Ecto neural progenitor cell (in vitro differentiated cells): Measurements from ENCODE around the gene RARG.
"Not testable (repeated sequence)": the region's sequence is repeated elsewhere in the genome, so short reads cannot be mapped to it uniquely, and the experiment has no call there.

Experiments used
- DNase-seq: peaks from one replicate; pipeline ENCODE4 v3.0.0-alpha.2; 2018; ENCODE audit warnings: low spot score

The RARG gene

DNA sequence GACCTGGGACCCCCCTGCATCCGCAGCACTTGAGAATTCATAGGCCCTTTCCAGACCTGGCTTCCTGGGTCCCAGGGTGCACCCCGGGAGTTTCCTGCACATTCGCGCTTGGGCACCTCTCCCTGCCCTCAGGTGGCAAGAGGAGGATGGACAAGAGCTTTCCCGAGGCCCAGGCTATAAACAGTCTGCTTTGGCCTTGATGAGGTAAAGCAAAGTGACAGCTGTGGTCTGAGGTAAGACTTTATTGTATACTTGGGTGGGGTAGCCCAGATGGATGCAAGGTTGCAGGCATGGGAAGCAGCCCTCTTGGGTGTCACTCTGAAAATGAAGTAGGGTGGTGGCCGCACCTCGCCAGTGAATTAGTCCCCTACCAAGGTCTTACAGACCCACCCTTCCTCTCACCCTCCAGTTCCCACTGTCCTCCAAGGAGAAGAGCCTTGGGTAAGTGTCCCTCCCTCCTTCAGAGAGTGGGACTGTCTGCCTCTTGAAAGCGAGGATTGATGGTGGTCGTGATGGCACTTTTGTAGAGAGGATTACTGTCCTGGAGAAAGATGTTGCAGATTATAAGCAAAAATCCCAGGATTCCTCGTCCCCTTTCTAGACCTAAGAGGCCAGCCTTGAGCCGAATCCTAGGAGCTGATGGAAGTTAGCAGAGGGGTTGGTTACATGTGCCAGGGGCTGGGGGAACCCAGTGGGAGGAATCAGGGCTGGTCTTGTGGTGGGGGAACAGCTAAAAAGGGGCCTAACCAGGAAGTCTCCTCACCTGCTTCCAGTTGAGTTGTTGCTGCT is 40.7 kb downstream of the RARG start:
- no peak for DNase-seq

GRCh38 chr12:53190108-53190729 is 41.8 kb downstream of the RARG start:
- peak; percentile 73 for DNase-seq

DNA sequence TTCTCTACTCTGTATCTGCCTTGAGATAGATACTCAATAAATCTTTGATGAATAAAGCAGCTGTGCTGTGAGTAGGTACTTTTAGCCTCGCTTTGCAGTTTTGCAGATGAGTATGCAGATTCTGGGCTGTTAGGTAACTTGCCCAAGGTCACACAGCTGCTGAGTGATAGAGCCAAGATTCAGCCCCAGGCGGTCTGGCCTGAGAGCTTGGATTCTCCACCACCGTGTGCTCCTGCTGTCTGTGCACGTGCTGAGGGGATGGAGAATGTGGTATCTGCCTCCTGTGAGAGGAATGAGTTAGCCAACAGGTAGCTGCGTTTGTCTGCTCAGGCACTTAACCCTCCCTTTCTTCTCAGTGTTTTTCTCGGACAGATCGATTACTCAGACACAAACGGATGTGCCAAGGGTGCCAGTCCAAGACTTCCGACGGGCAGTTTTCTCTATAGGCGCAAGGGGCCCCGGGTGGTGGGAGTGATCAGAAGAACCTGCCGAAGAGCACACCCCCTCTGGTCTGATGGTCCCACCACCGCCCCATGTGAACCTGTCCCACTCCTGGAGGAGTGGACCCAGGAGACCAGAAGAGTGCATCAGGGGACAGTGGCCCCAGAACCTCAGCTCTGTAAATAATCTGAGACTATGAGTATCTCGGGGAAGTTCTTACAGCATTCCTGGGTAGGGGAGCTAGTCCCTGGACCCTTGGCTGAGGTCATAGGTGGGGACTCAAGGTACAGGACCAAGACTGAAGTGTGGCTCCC is 44.7 kb downstream of the RARG start:
- no peak for DNase-seq

DNA sequence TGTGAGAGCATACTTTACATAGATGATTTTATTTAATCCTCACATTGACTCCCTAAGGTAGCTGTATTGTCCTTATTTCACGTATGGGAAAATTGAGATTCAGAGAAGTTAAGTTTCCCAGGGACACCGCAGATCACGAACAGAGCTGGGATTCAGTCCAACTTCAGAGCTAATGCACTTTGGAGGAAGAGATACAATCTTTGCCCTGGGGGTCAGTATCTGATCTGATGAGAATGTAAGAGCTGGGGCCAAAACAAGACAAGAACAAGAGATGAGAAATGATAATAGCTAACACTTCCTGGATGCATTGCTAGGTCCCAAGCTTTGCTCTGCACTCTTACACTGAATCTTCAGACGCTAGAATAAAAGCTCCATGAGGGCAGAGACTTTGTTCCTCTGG is 45.3 kb downstream of the RARG start:
- DNase-seq, result no peak

DNA sequence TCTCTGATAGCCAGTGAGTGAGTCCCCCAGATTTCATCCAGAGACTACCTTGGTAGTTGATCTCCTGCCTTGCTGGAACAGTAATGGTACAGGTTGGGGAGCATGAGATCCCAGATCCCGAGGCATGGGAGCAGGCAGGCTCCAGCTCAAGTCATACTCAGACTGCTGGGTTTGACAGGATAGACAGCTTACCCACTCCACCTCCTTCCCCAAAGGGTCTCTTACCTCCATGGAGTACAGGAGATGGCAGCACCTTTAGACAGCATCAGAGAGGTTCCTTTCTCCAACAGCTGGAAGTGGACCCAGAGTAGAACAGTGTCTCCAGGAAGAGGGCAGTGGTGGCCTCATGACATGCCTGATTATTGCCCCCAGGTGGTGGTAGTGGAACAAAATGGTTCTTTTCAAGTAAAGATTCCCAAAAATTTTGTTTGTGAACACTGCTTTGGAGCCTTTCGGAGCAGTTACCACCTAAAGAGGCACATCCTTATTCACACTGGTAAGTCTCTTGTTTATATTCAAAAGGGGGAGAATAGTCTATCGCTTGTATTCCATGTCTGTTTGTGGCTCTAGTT is 46.3 kb downstream of the RARG start:
- no peak for DNase-seq

GRCh38 chr12:53184828-53185227 is 47.2 kb downstream of the RARG start:
- DNase-seq, result no peak

DNA sequence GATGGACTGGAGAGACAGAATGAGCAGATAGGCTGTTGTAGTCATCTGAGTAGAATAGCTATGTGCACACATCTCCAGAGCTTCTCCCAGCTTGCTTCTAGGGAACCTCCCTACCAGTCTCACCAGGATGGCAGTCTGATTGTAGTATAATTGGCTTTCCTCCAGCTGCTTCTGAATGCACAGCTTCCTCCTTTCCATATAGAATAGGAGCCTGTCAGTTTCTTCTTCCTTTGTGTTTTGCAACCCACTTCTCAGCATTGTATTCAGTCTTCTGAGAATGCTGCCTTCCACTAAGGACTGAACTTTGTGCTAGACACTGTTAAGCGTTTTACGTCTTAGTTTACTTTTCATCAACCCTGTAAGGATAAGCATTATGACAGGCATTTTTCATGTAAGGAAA is 49.1 kb downstream of the RARG start:
- no peak for DNase-seq

- DNase-seq, result no peak
These were observed 50.1 kb downstream of the RARG start for GRCh38 chr12:53181935-53182334.

- DNase-seq, result peak; percentile 93
These were observed 50.9 kb downstream of the RARG start for GRCh38 chr12:53180931-53181645.

GRCh38 chr12:53180220-53180930 is 51.6 kb downstream of the RARG start, which contains the start of the genes CSAD and ZNF740:
TSS of gene CSAD (minus strand) at chr12:53180925. CDS start at chr12:53173470, 7,455 bp downstream.
TSS of gene ZNF740 (plus strand) at chr12:53180722. CDS start at chr12:53181984, 1,262 bp downstream.
- peak; percentile 100 for DNase-seq

- DNase-seq, result no peak
These were observed 52.3 kb downstream of the RARG start for GRCh38 chr12:53179687-53180219.

- DNase-seq, result not testable (repeated sequence)
These were observed 53.2 kb downstream of the RARG start for GRCh38 chr12:53178803-53179202.

- peak; percentile 27 for DNase-seq
These were observed 54.6 kb downstream of the RARG start for GRCh38 chr12:53177447-53177846.

DNA sequence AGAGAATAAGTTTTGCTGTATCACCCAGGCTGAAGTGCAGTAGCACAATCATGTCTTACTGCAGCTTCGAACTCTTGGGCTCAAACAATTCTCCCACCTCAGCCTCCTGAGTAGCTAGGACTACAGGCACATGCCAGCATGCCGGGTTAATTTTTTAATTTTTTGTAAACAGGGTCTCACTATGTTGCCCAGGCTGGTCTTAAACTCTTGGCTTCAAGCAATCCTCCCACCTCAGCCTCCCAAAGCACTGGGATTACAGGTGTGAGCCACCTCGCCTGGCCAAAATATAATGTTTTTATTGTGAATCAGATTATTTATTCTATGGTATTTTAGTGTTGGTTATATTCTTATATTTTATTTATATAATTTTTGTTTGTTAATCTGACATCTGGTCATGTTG is 55.3 kb downstream of the RARG start:
- DNase-seq, result no peak

GRCh38 chr12:53174881-53175491 is 57.0 kb downstream of the RARG start:
- DNase-seq, result no peak

DNA sequence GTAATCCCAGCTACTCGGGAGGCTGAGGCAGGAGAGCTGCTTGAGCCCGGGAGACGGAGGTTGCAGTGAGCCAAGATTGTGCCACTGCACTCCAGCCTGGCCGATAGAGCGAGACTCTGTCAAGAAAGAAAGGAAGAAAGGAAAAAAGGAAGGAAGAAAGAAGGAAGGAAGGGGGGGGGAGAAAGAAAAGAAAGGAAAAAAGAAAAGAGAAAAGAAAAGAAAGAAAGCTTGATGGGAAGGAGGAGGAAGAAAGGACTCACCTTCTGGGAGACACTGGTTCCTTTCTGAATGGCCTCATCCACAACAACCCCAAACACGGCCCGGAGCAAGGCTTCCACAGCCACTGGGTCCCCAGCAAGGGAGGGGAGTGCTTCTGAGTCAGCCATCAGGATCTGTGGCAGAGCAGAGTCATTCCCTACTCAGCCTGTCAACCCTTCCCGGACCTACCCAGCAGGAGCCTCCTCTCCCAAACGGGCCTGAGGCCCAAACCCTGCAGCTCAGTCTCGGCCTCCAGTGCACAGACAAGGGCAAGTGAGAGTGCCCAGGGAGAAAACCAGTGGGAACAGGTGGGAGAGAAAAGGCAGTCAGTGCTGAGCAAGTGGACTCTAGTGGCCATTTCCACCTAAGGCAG is 58.8 kb downstream of the RARG start:
- DNase-seq, result no peak

GRCh38 chr12:53172352-53172751 is 59.7 kb downstream of the RARG start:
- DNase-seq, result no peak

- no peak for DNase-seq
These were observed 60.2 kb downstream of the RARG start for GRCh38 chr12:53171725-53172329.
